ENCODE measurements around the gene SPNS3. TPM values are rescaled to one million over a fixed set of nuclear protein-coding genes. Genes with fewer than 3 reads are reported as not detected.
A peak's percentile ranks its signal among the peaks of the same experiment; 100 is the strongest.

SPNS3 gene
- total and polyA plus RNA-seq, 9 of the 15 experiments (the other 6 are each of a cell fraction or from before 2014, with no cell fraction given), result not detected

- TF ChIP-seq ZNF57 (CRISPR knock-in tag; IDR thresholded peaks at IDR 0.05), result no peak
- TF ChIP-seq ZFP91 (CRISPR knock-in tag; IDR thresholded peaks at IDR 0.05), result no peak
- no peak for TF ChIP-seq GTF2F1 (IDR thresholded peaks at IDR 0.05; ENCODE audit: low read depth, low read length)
- no peak for TF ChIP-seq BCLAF1 (IDR thresholded peaks at IDR 0.05; ENCODE audit: borderline replicate concordance in 1 of 2, control insufficient read depth in 1 of 2, low read depth in 2 of 2, low read length in 1 of 2)
- TF ChIP-seq RAD21 (CRISPR knock-in tag; conservative IDR thresholded peaks at IDR 0.05 in 1 of 2, IDR thresholded peaks at IDR 0.05 in 1 of 2), result peak; percentile 78 to 91
- TF ChIP-seq ESRRA (IDR thresholded peaks at IDR 0.05; ENCODE audit: borderline replicate concordance, low read depth), result peak; percentile 23; the same call in 1 of the 2 replicates
- no peak for TF ChIP-seq HLTF (IDR thresholded peaks at IDR 0.05)
- no peak for TF ChIP-seq WHSC1 (IDR thresholded peaks at IDR 0.05; ENCODE audit: low read length)
- TF ChIP-seq XRCC5 (IDR thresholded peaks at IDR 0.05; ENCODE audit: low read depth, low read length), result peak; percentile 24; the same call in 1 of the 2 replicates
- TF ChIP-seq POU5F1 (IDR thresholded peaks at IDR 0.05; ENCODE audit: borderline replicate concordance, low read depth, low read length, partially characterized antibody), result no peak
Measured at GRCh38 chr17:4412933-4413831, 20.6 kb upstream of the SPNS3 start (continued).

Data from K562 (cell line).